Measurements from ENCODE around the gene ANKS1A. TPM values are rescaled to one million over a fixed set of nuclear protein-coding genes. Genes with fewer than 3 reads are reported as not detected.

Gene ANKS1A
- total and polyA plus RNA-seq, 2 experiments from 2014 or later = 3.2 to 4.4 TPM

DNA sequence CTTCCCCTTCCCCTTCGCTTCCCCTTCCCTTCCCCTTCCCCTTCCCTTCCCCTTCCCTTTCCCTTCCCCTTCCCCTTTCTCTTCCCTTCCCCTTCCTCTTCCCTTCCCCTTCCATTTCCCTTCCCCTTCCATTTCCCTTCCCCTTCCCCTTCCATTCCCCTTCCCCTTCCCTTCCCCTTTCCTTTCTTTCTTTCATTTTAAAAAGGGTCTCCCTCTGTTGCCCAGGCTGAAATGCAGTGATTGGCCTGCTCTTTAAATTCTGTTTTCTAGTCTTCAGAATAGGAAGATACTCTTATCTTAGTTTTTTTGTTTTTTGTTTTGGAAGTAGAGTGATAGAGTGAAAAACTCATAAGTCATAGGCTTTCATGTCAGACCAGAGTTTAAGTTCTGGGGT is 85.2 kb downstream of the ANKS1A start:
- H3K4me3 ChIP-seq = no peak overlapping the region
- in situ Hi-C loops (cut with MboI) = no loop called here
- no peaks in the 10 kb centered on the region for H3K27me3 ChIP-seq (replicated peaks; ENCODE audit: insufficient read depth)
- H2AFZ ChIP-seq = no peak overlapping the region
- H3K4me1 ChIP-seq (ENCODE audit: insufficient read depth) = peaks cover 9% of the 10 kb centered on the region; the same call in 1 of the 2 replicates
- TF ChIP-seq EZH2 (IDR thresholded peaks at IDR 0.05; ENCODE audit: insufficient read depth, poor library complexity, severe bottlenecking) = no peak
- no peak for TF ChIP-seq EZH2phosphoT487 (IDR thresholded peaks at IDR 0.05; ENCODE audit: insufficient read depth, low read depth)
- H3K36me3 ChIP-seq (ENCODE audit: low read depth) = no peaks in the 10 kb centered on the region
- 18 to 76% methylated on average over 1 of the region's 1 CpG for WGBS, 2 experiments (ENCODE audit: low coverage in 1 of 2, low lambda C conversion rate in 2 of 2, missing lambda C conversion rate in 2 of 2)
- H4K20me1 ChIP-seq (ENCODE audit: insufficient read depth) = no peaks in the 10 kb centered on the region
- H3K9me2 ChIP-seq (ENCODE audit: insufficient read depth) = no peaks in the 10 kb centered on the region
- H3K9ac ChIP-seq = no peak overlapping the region
- no peaks in the 10 kb centered on the region for H3K9me3 ChIP-seq (ENCODE audit: low read depth)
- H3K4me2 ChIP-seq (ENCODE audit: unreplicated experiment) = no peak overlapping the region
- no peaks in the 10 kb centered on the region for H3K79me2 ChIP-seq (ENCODE audit: insufficient read depth)
- peaks cover 9% of the 10 kb centered on the region; the same call in 1 of the 2 replicates for H3F3A ChIP-seq (ENCODE audit: insufficient read depth)
- H3K27ac ChIP-seq = no peak overlapping the region
- DNase-seq = no peak

DNA sequence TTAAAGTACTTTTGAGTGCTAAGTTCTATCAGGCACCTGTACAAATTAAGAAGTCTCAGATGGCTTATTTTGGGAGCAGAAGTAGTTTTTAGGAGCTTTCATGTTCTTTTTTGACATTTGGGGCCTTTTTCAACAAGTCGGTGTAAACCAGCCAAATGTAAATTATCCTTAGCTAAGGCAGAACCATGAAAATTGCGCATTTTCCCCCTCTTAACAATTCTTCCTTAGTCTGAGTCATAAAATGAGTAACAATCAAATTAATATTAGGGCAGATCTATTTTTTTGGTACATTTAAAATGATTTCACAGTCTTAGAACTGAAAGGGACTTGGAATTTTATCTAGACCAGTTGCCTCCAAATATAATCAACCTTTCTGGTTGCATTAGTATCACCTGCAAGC is 87.2 kb downstream of the ANKS1A start:
- Histone ChIP-seq H4K20me1 (ENCODE audit: insufficient read depth) (no peaks in the 10 kb centered on the region), H3K36me3 (ENCODE audit: low read depth) (no peaks in the 10 kb centered on the region), H3K9me3 (ENCODE audit: low read depth) (no peaks in the 10 kb centered on the region), H3F3A (ENCODE audit: insufficient read depth) (peaks cover 5% of the 10 kb centered on the region; the same call in 1 of the 2 replicates), H3K79me2 (ENCODE audit: insufficient read depth) (no peaks in the 10 kb centered on the region), H2AFZ (no peak overlapping the region), H3K4me1 (ENCODE audit: insufficient read depth) (peaks cover 2% of the 10 kb centered on the region; the same call in 1 of the 2 replicates), H3K27ac (no peak overlapping the region), H3K4me2 (ENCODE audit: unreplicated experiment) (no peak overlapping the region), H3K4me3 (no peak overlapping the region), H3K9ac (no peak overlapping the region), H3K9me2 (ENCODE audit: insufficient read depth) (no peaks in the 10 kb centered on the region), H3K27me3 (replicated peaks; ENCODE audit: insufficient read depth) (no peaks in the 10 kb centered on the region)
- 98 to 100% methylated on average over 2 of the region's 2 CpGs for WGBS, 2 experiments (ENCODE audit: low coverage in 1 of 2, low lambda C conversion rate in 2 of 2, missing lambda C conversion rate in 2 of 2)
- no peak for DNase-seq
- in situ Hi-C loops (cut with MboI) = no loop called here
- TF ChIP-seq EZH2phosphoT487 (IDR thresholded peaks at IDR 0.05; ENCODE audit: insufficient read depth, low read depth) (no peak), EZH2 (IDR thresholded peaks at IDR 0.05; ENCODE audit: insufficient read depth, poor library complexity, severe bottlenecking) (no peak)

DNA sequence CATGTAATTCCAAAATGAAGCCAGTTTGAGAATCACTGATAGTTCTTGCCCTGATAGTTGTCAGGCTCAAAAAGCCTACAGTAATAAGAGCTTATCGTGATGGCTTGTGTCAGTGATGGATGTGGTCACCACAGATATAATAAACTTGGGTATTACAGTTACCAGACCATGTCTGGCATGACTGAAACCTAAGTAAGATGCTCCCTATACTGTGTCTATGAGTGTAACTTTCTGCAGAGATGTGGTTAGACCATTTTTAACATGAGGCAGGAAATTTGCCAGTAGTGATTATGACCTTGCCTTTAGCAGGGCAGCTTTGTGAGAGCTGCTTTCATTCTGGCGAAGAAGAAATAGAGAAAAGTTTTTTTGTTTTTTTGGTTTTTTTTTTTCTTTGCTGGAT is 90.2 kb downstream of the ANKS1A start:
- Histone ChIP-seq H3K27me3 (replicated peaks; ENCODE audit: insufficient read depth) (no peaks in the 10 kb centered on the region), H3K9me2 (ENCODE audit: insufficient read depth) (no peaks in the 10 kb centered on the region), H3K27ac (no peak overlapping the region), H2AFZ (no peak overlapping the region), H3K9me3 (ENCODE audit: low read depth) (no peaks in the 10 kb centered on the region), H4K20me1 (ENCODE audit: insufficient read depth) (no peaks in the 10 kb centered on the region), H3F3A (ENCODE audit: insufficient read depth) (0 out of 2 replicates have a peak, but pooled peaks cover 4% of the 10 kb centered on the region), H3K4me2 (ENCODE audit: unreplicated experiment) (no peak overlapping the region), H3K9ac (no peak overlapping the region), H3K79me2 (ENCODE audit: insufficient read depth) (no peaks in the 10 kb centered on the region), H3K4me1 (ENCODE audit: insufficient read depth) (peaks cover 10% of the 10 kb centered on the region), H3K4me3 (no peak overlapping the region), H3K36me3 (ENCODE audit: low read depth) (no peaks in the 10 kb centered on the region)
- no peak for DNase-seq
- 69% methylated on average over 2 of the region's 2 CpGs for WGBS, 2 experiments (ENCODE audit: low coverage in 1 of 2, low lambda C conversion rate in 2 of 2, missing lambda C conversion rate in 2 of 2)
- in situ Hi-C loops (cut with MboI) = no loop called here
- TF ChIP-seq EZH2 (IDR thresholded peaks at IDR 0.05; ENCODE audit: insufficient read depth, poor library complexity, severe bottlenecking) (no peak), EZH2phosphoT487 (IDR thresholded peaks at IDR 0.05; ENCODE audit: insufficient read depth, low read depth) (no peak)

DNA sequence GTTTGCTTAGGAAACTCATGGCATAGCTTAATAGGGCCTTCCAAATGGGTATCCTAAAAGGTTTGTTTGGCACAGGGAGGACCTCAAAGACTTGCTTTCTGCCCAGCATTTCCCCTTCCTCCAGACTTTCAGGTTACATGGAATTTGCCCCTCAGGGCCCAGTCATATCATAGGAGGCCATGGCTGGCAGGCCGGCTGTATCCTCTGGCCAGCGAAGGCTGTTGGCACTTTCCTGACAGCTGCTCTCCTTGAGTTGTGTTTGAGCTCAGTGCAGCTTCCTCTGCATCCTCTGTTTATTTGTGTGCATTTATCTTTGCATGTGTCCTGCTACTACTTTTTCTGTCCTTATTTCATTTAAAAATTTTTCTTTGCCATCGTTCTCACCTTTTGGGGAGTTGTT is 90.9 kb downstream of the ANKS1A start:
- Histone ChIP-seq H4K20me1 (ENCODE audit: insufficient read depth) (no peaks in the 10 kb centered on the region), H2AFZ (no peak overlapping the region), H3K4me2 (ENCODE audit: unreplicated experiment) (no peak overlapping the region), H3F3A (ENCODE audit: insufficient read depth) (0 out of 2 replicates have a peak, but pooled peaks cover 4% of the 10 kb centered on the region), H3K4me1 (ENCODE audit: insufficient read depth) (peaks cover 10% of the 10 kb centered on the region), H3K4me3 (no peak overlapping the region), H3K9me2 (ENCODE audit: insufficient read depth) (no peaks in the 10 kb centered on the region), H3K27me3 (replicated peaks; ENCODE audit: insufficient read depth) (no peaks in the 10 kb centered on the region), H3K9ac (no peak overlapping the region), H3K27ac (no peak overlapping the region), H3K9me3 (ENCODE audit: low read depth) (no peaks in the 10 kb centered on the region), H3K79me2 (ENCODE audit: insufficient read depth) (no peaks in the 10 kb centered on the region), H3K36me3 (ENCODE audit: low read depth) (no peaks in the 10 kb centered on the region)
- no peak for DNase-seq
- in situ Hi-C loops (cut with MboI) = loop anchor here (10.0 kb wide), 2 partner anchors 155 to 265 kb away; no protein-coding TSS in a partner anchor
- no peak for TF ChIP-seq EZH2 (IDR thresholded peaks at IDR 0.05; ENCODE audit: insufficient read depth, poor library complexity, severe bottlenecking)
- no peak for TF ChIP-seq EZH2phosphoT487 (IDR thresholded peaks at IDR 0.05; ENCODE audit: insufficient read depth, low read depth)
- 81 to 90% methylated on average over 3 of the region's 3 CpGs for WGBS, 2 experiments (ENCODE audit: low coverage in 1 of 2, low lambda C conversion rate in 2 of 2, missing lambda C conversion rate in 2 of 2)
